ENCODE results near the gene ZBTB49.

ZBTB49 gene

GRCh38 chr4:4274226-4274625, 15.8 kb upstream of the ZBTB49 start:
- no peak overlapping the region for H3K9ac ChIP-seq
- H2AFZ ChIP-seq (ENCODE audit: low read depth), result no peak overlapping the region
- H3K4me1 ChIP-seq (ENCODE audit: low read depth, poor library complexity, severe bottlenecking), result no peaks in the 10 kb centered on the region
- H3K79me2 ChIP-seq (ENCODE audit: insufficient read depth, low read depth), result no peaks in the 10 kb centered on the region
- no peaks in the 10 kb centered on the region for H3K36me3 ChIP-seq (ENCODE audit: insufficient read depth)
- no peaks in the 10 kb centered on the region for H4K20me1 ChIP-seq (ENCODE audit: insufficient read depth)
- TF ChIP-seq CTCF (conservative IDR thresholded peaks at IDR 0.05; ENCODE audit: low read depth, low read length), result no peak
- no peaks in the 10 kb centered on the region for H3K27me3 ChIP-seq (ENCODE audit: insufficient read depth, low read depth)
- H3K4me2 ChIP-seq, result no peak overlapping the region
- H3K4me3 ChIP-seq (IDR thresholded peaks at IDR 0.05; ENCODE audit: insufficient read depth, low read depth, low read length), result no peak overlapping the region
- no peak overlapping the region for H3K27ac ChIP-seq

- no peaks in the 10 kb centered on the region for H4K20me1 ChIP-seq (ENCODE audit: insufficient read depth)
- no peak overlapping the region for H3K4me3 ChIP-seq (IDR thresholded peaks at IDR 0.05; ENCODE audit: insufficient read depth, low read depth, low read length)
- no peak for TF ChIP-seq CTCF (conservative IDR thresholded peaks at IDR 0.05; ENCODE audit: low read depth, low read length)
- H3K9ac ChIP-seq, result no peak overlapping the region
- H3K4me1 ChIP-seq (ENCODE audit: low read depth, poor library complexity, severe bottlenecking), result no peaks in the 10 kb centered on the region
- H2AFZ ChIP-seq (ENCODE audit: low read depth), result no peak overlapping the region
- H3K79me2 ChIP-seq (ENCODE audit: insufficient read depth, low read depth), result no peaks in the 10 kb centered on the region
- H3K36me3 ChIP-seq (ENCODE audit: insufficient read depth), result no peaks in the 10 kb centered on the region
- no peaks in the 10 kb centered on the region for H3K27me3 ChIP-seq (ENCODE audit: insufficient read depth, low read depth)
- no peak overlapping the region for H3K27ac ChIP-seq
- no peak overlapping the region for H3K4me2 ChIP-seq
Measured at GRCh38 chr4:4277531-4277930, 12.5 kb upstream of the ZBTB49 start.

GRCh38 chr4:4281787-4282186, 8.3 kb upstream of the ZBTB49 start:
- Histone ChIP-seq H4K20me1 (ENCODE audit: insufficient read depth) (no peaks in the 10 kb centered on the region), H3K27ac (no peak overlapping the region), H3K27me3 (ENCODE audit: insufficient read depth, low read depth) (no peaks in the 10 kb centered on the region), H3K79me2 (ENCODE audit: insufficient read depth, low read depth) (peaks cover 6% of the 10 kb centered on the region; the same call in 1 of the 2 replicates), H3K4me1 (ENCODE audit: low read depth, poor library complexity, severe bottlenecking) (no peaks in the 10 kb centered on the region), H3K4me2 (no peak overlapping the region), H3K4me3 (IDR thresholded peaks at IDR 0.05; ENCODE audit: insufficient read depth, low read depth, low read length) (no peak overlapping the region), H3K36me3 (ENCODE audit: insufficient read depth) (no peaks in the 10 kb centered on the region; the same call in 1 of the 2 replicates), H2AFZ (ENCODE audit: low read depth) (no peak overlapping the region), H3K9ac (no peak overlapping the region)
- no peak for TF ChIP-seq CTCF (conservative IDR thresholded peaks at IDR 0.05; ENCODE audit: low read depth, low read length)

GRCh38 chr4:4284827-4285618, 5.0 kb upstream of the ZBTB49 start:
- H3K4me3 ChIP-seq (IDR thresholded peaks at IDR 0.05; ENCODE audit: insufficient read depth, low read depth, low read length), result no peak overlapping the region
- no peak overlapping the region for H2AFZ ChIP-seq (ENCODE audit: low read depth)
- H3K27ac ChIP-seq, result no peak overlapping the region
- H4K20me1 ChIP-seq (ENCODE audit: insufficient read depth), result no peaks in the 10 kb centered on the region
- peaks cover 5% of the 10 kb centered on the region for H3K4me1 ChIP-seq (ENCODE audit: low read depth, poor library complexity, severe bottlenecking)
- no peaks in the 10 kb centered on the region for H3K27me3 ChIP-seq (ENCODE audit: insufficient read depth, low read depth)
- no peaks in the 10 kb centered on the region; the same call in 1 of the 2 replicates for H3K36me3 ChIP-seq (ENCODE audit: insufficient read depth)
- H3K9ac ChIP-seq, result no peak overlapping the region
- TF ChIP-seq CTCF (conservative IDR thresholded peaks at IDR 0.05; ENCODE audit: low read depth, low read length), result no peak
- peaks cover 36% of the 10 kb centered on the region for H3K79me2 ChIP-seq (ENCODE audit: insufficient read depth, low read depth)
- no peak overlapping the region for H3K4me2 ChIP-seq
